Astrocyte of the hippocampus (primary cell): ENCODE measurements around the gene KIF5A.
"Not testable (repeated sequence)": the region's sequence is repeated elsewhere in the genome, so short reads cannot be mapped to it uniquely, and the experiment has no call there.

Source experiments
- DNase-seq: peaks from one replicate; pipeline ENCODE4 v3.0.0; 2011; ENCODE audit warnings: low read depth, low spot score

Gene KIF5A

GRCh38 chr12:57584050-57584449 is 34.2 kb downstream of the KIF5A start:
- DNase-seq: no peak

- no peak for DNase-seq
Observed at GRCh38 chr12:57584690-57585089, 34.8 kb downstream of the KIF5A start.

GRCh38 chr12:57585156-57585555 is 35.3 kb downstream of the KIF5A start:
- no peak for DNase-seq

GRCh38 chr12:57586128-57586527 is 36.3 kb downstream of the KIF5A start:
- no peak for DNase-seq

- no peak for DNase-seq
Observed at GRCh38 chr12:57586832-57587429, 37.1 kb downstream of the KIF5A start.

- not testable (repeated sequence) for DNase-seq
Observed at GRCh38 chr12:57588951-57589610, 39.2 kb downstream of the KIF5A start.

GRCh38 chr12:57590479-57590863 is 40.6 kb downstream of the KIF5A start:
- no peak for DNase-seq

GRCh38 chr12:57590864-57591781 is 41.3 kb downstream of the KIF5A start, which contains the start of gene PIP4K2C:
Gene PIP4K2C (plus strand): TSS chr12:57591192. CDS start chr12:57591290, 98 bp downstream.
- DNase-seq: peak; percentile 86

- no peak for DNase-seq
Observed at GRCh38 chr12:57591782-57592325, 42.0 kb downstream of the KIF5A start.

- DNase-seq: no peak
Observed at GRCh38 chr12:57592551-57593165, 42.8 kb downstream of the KIF5A start.

GRCh38 chr12:57593187-57593586 is 43.3 kb downstream of the KIF5A start:
- no peak for DNase-seq

GRCh38 chr12:57600395-57600794 is 50.6 kb downstream of the KIF5A start:
- no peak for DNase-seq

- DNase-seq: no peak
Observed at GRCh38 chr12:57602544-57602943, 52.7 kb downstream of the KIF5A start.

- DNase-seq: no peak
Observed at GRCh38 chr12:57603324-57603723, 53.5 kb downstream of the KIF5A start.

- peak; percentile 70 for DNase-seq
Observed at GRCh38 chr12:57603815-57604453, 54.1 kb downstream of the KIF5A start.

- peak; percentile 61 for DNase-seq
Observed at GRCh38 chr12:57604454-57604991, 54.7 kb downstream of the KIF5A start, which contains the start of gene DTX3. Gene DTX3 (plus strand): TSS chr12:57604824. CDS start chr12:57606518, 1,694 bp downstream.

GRCh38 chr12:57604992-57605810 is 55.4 kb downstream of the KIF5A start:
- peak; percentile 49 for DNase-seq

- no peak for DNase-seq
Observed at GRCh38 chr12:57605811-57606311, 56.0 kb downstream of the KIF5A start.

- no peak for DNase-seq
Observed at GRCh38 chr12:57606399-57606798, 56.6 kb downstream of the KIF5A start.

- no peak for DNase-seq
Observed at GRCh38 chr12:57606821-57607220, 57.0 kb downstream of the KIF5A start.
